ENCODE results near the gene NMB. TPM values are rescaled to one million over a fixed set of nuclear protein-coding genes. Genes with fewer than 3 reads are reported as not detected.

The NMB gene
- total and polyA plus RNA-seq, 2 donors (not counting 1 experiment from before 2014, with no cell fraction given): 1.5 to 3.6 TPM

DNA sequence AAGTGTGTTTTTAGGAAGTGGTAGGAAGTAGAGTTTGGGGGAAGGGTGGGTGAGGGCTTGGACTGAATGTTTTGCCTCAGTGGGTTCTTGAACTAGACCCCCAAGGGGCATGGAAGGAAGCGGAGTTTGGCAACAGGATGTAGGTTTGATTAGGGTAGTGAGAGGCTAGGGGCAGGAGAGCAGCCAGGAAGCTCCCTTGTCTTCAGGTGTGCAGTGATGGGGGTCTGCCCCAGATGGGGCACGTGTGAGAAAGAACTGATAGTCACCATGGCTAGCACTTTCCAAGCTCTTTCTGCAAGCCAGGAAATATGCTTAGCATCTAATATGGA lies 52.5 kb downstream of the NMB start:
- no peaks in the 10 kb centered on the region for H3K27me3 ChIP-seq (ENCODE audit: control insufficient read depth, insufficient read depth, low read length)
- no peak for TF ChIP-seq EZH2 (IDR thresholded peaks at IDR 0.05; ENCODE audit: low read length, missing control alignments)
- TF ChIP-seq, protein P1, sequence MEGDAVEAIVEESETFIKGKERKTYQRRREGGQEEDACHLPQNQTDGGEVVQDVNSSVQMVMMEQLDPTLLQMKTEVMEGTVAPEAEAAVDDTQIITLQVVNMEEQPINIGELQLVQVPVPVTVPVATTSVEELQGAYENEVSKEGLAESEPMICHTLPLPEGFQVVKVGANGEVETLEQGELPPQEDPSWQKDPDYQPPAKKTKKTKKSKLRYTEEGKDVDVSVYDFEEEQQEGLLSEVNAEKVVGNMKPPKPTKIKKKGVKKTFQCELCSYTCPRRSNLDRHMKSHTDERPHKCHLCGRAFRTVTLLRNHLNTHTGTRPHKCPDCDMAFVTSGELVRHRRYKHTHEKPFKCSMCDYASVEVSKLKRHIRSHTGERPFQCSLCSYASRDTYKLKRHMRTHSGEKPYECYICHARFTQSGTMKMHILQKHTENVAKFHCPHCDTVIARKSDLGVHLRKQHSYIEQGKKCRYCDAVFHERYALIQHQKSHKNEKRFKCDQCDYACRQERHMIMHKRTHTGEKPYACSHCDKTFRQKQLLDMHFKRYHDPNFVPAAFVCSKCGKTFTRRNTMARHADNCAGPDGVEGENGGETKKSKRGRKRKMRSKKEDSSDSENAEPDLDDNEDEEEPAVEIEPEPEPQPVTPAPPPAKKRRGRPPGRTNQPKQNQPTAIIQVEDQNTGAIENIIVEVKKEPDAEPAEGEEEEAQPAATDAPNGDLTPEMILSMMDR (conservative IDR thresholded peaks at IDR 0.05 in 1 of 2, IDR thresholded peaks at IDR 0.05 in 1 of 2; ENCODE audit: low read depth in 1 of 2, low read length in 2 of 2): no peak
- no peaks in the 10 kb centered on the region for H3K4me1 ChIP-seq (ENCODE audit: control insufficient read depth, extremely low read depth, insufficient read depth, low read length)
- H2AFZ ChIP-seq (ENCODE audit: low read length): no peak overlapping the region
- no peak overlapping the region for H3K4me2 ChIP-seq (ENCODE audit: extremely low read depth, insufficient read depth, low read length)
- peaks cover 1% of the 10 kb centered on the region for H3K79me2 ChIP-seq (ENCODE audit: control insufficient read depth, insufficient read depth, low read length)
- DNase-seq (ENCODE audit: low read depth in 2 of 2): no peak
- no peaks in the 10 kb centered on the region for H4K20me1 ChIP-seq (ENCODE audit: control insufficient read depth, extremely low read depth, insufficient read depth, low read length)
- no peak overlapping the region for H3K27ac ChIP-seq (ENCODE audit: insufficient read depth, low read length)
- H3K36me3 ChIP-seq (ENCODE audit: control insufficient read depth, insufficient read depth, low read length): no peaks in the 10 kb centered on the region
- H3K9ac ChIP-seq (ENCODE audit: insufficient read depth, low read length): no peak overlapping the region
- H3K9me3 ChIP-seq (ENCODE audit: control insufficient read depth, insufficient read depth, low read depth, low read length): no peaks in the 10 kb centered on the region
- H3K4me3 ChIP-seq (replicated peaks in 1 of 4; ENCODE audit: control extremely low read depth in 1 of 4, insufficient read depth in 1 of 4, low read depth in 3 of 4, low read length in 4 of 4): no peak overlapping the region

Other genes with a start within 250 kb of the NMB start
- gene ZSCAN2, start 57.2 kb downstream of the NMB start, total RNA-seq: 9.2 and 9.8 TPM in 2 replicates
- gene ZSCAN2, start 57.2 kb downstream of the NMB start, polyA plus RNA-seq: 6.4 and 8.9 TPM in 2 replicates
- gene WDR73, start 3.9 kb downstream of the NMB start, total RNA-seq: 38.3 and 51.1 TPM in 2 replicates
- 15.6 and 16.8 TPM in 2 replicates for gene WDR73, start 3.9 kb downstream of the NMB start, polyA plus RNA-seq
- gene SEC11A, start 57.9 kb upstream of the NMB start, total RNA-seq: 263 and 300 TPM in 2 replicates
- gene SEC11A, start 57.9 kb upstream of the NMB start, polyA plus RNA-seq: 243 and 254 TPM in 2 replicates
- gene ZNF592, start 90.4 kb upstream of the NMB start, total RNA-seq: 3.1 and 5.1 TPM in 2 replicates
- 7.3 and 7.5 TPM in 2 replicates for gene ZNF592, start 90.4 kb upstream of the NMB start, polyA plus RNA-seq
- 0.26 and 0.50 TPM in 2 replicates for gene ALPK3, start 159.2 kb upstream of the NMB start, total RNA-seq
- 0.03 and 0.07 TPM in 2 replicates for gene ALPK3, start 159.2 kb upstream of the NMB start, polyA plus RNA-seq
- not detected in 2 replicates for gene SLC28A1, start 226.5 kb upstream of the NMB start, total RNA-seq
- gene SLC28A1, start 226.5 kb upstream of the NMB start, polyA plus RNA-seq: not detected in 2 replicates

All from fibroblast of lung (primary cell).